SK-N-MC (cell line): Measurements from ENCODE around the gene SEPTIN8.

Experiments used
- DNase-seq: peaks from one replicate; pipeline ENCODE4 v3.0.0-alpha.2; 2011; ENCODE audit warnings: low read depth, low spot score
- H3K27ac ChIP-seq: fragments of 200-600 bp; sonication (generic); 2 replicates; pipeline ENCODE4 v1.5.1; 2016; ENCODE audit warnings: mixed run types
- H3K36me3 ChIP-seq: fragments of 200-600 bp; sonication (generic); 2 replicates; pipeline ENCODE4 v1.6.1; 2017; ENCODE audit warnings: antibody characterized with exemption, low read length, mixed read lengths; ENCODE audit not compliant: insufficient read depth
- H3K4me3 ChIP-seq: fragments of 200-600 bp; sonication (generic); 2 replicates; pipeline ENCODE4 v1.5.1; 2016
- H3K9ac ChIP-seq: fragments of 200-600 bp; sonication (generic); 2 replicates; pipeline ENCODE4 v1.8.0; 2017; ENCODE audit warnings: mixed run types, mixed read lengths; ENCODE audit not compliant: insufficient read length
- H3K9me3 ChIP-seq: fragments of 200-600 bp; sonication (generic); 2 replicates; pipeline ENCODE4 v1.6.1; 2017; ENCODE audit warnings: low read depth, mild to moderate bottlenecking, antibody characterized with exemption, low read length, moderate library complexity, mixed read lengths
- EZH2 ChIP-seq: fragments of 200-600 bp; sonication (generic); IDR thresholded peaks from one replicate; pipeline ENCODE4 v1.6.1; 2017; ENCODE audit warnings: antibody characterized with exemption
- FOXP2 ChIP-seq: optimal IDR thresholded peaks from 2 replicates; pipeline ENCODE3; 2011; ENCODE audit warnings: mild to moderate bottlenecking, moderate library complexity; ENCODE audit not compliant: insufficient read depth; ENCODE audit errors: extremely low read length, control extremely low read depth
- POLR2AphosphoS5 ChIP-seq: IDR thresholded peaks from 2 replicates; pipeline ENCODE4 v1.6.1; 2012; ENCODE audit warnings: mild to moderate bottlenecking, low read depth, low read length, borderline replicate concordance

SEPTIN8 gene

DNA sequence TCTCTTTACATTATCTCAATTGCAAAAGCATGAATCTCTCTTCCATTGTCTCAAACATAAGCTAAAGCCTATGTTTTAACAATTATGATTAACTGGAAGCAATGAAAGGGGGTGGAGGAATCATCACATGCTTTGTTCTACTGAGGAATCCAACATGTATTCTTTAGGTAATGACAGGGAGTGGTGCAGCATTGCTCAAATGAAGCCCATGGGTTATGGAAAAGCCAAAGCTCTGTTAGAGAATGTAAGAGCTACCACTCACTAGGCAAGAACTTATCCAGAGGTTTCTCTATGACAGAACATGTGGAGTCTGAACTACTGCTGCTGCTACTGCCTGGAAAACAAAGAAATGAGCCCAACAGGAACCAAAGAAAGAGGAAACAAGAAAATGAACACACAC lies 68.4 kb downstream of the SEPTIN8 start:
- H3K9me3 ChIP-seq: no peaks in the 10 kb centered on the region
- H3K4me3 ChIP-seq: no peak overlapping the region
- TF ChIP-seq FOXP2: no peak
- no peak for TF ChIP-seq EZH2
- TF ChIP-seq POLR2AphosphoS5: no peak
- no peaks in the 10 kb centered on the region for H3K36me3 ChIP-seq
- no peak for DNase-seq
- no peak overlapping the region for H3K9ac ChIP-seq
- 0 out of 2 replicates have a peak overlapping the region, but pooled peaks have one; percentile 33 for H3K27ac ChIP-seq

DNA sequence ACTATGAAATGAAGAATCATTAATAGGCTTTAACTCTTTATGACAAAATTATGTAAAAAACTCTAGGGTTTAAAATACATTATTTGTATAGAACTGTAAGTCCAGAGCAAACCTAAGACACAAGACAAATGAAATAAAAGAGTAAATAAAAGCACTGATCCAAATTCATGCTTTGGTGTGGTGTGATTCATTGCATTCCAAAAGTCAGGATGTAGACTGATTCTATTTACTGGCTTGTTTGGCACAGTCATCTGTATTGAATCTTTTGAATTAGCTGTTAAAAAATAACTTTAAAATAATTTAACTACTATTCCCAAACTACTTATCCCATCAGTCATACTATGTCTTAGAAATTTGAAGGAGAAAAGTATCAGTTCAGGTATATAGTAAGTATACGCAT lies 72.2 kb downstream of the SEPTIN8 start:
- DNase-seq: no peak
- no peak for TF ChIP-seq FOXP2

More for the DNA sequence above, 72.2 kb downstream of the SEPTIN8 start:
- no peaks in the 10 kb centered on the region for H3K9me3 ChIP-seq
- no peak overlapping the region for H3K4me3 ChIP-seq
- no peak overlapping the region for H3K9ac ChIP-seq
- H3K36me3 ChIP-seq: peaks cover 20% of the 10 kb centered on the region
- no peak overlapping the region for H3K27ac ChIP-seq
